Activated CD4-positive, alpha-beta T cell treated with anti-CD3 and anti-CD28 coated beads, Interleukin-2, amount 10 ng/mL, durations not matched to agents 24 days and 14 days (primary cell): ENCODE results near the gene ARHGEF39. TPM values are rescaled to one million over a fixed set of nuclear protein-coding genes. Genes with fewer than 3 reads are reported as not detected.

Source experiments
- DNase-seq: peaks from one replicate; pipeline ENCODE4 v3.0.0; 2022
- H3K27ac Mint-ChIP-seq: one replicate; pipeline ENCODE4 v1.8.0; 2022; ENCODE audit warnings: mild to moderate bottlenecking, mixed read lengths
- H3K27me3 Mint-ChIP-seq: one replicate; pipeline ENCODE4 v1.8.0; 2022; ENCODE audit warnings: mixed read lengths
- H3K36me3 Mint-ChIP-seq: one replicate; pipeline ENCODE4 v1.8.0; 2022; ENCODE audit warnings: low read depth, mild to moderate bottlenecking, mixed read lengths
- H3K4me1 Mint-ChIP-seq: one replicate; pipeline ENCODE4 v1.8.0; 2021; ENCODE audit warnings: mixed read lengths
- H3K4me3 Mint-ChIP-seq: one replicate; pipeline ENCODE4 v1.8.0; 2022; ENCODE audit warnings: mild to moderate bottlenecking, moderate library complexity, mixed read lengths
- H3K9me3 Mint-ChIP-seq: one replicate; pipeline ENCODE4 v1.8.0; 2021; ENCODE audit warnings: mixed read lengths
- intact Hi-C: fragments of 100-400 bp; cut with micrococcal nuclease; formaldehyde crosslinking; loops from one replicate; pipeline ENCODE4 v1.15.1; 2023
- total RNA-seq: library from RNA; stranded (reverse); gene quantifications from 2 replicates; pipeline ENCODE4 v1.2.3, GENCODE V29; 2022

The ARHGEF39 gene, protein sequence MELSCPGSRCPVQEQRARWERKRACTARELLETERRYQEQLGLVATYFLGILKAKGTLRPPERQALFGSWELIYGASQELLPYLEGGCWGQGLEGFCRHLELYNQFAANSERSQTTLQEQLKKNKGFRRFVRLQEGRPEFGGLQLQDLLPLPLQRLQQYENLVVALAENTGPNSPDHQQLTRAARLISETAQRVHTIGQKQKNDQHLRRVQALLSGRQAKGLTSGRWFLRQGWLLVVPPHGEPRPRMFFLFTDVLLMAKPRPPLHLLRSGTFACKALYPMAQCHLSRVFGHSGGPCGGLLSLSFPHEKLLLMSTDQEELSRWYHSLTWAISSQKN
- 9.9 and 10.8 TPM in 2 replicates for total RNA-seq

DNA sequence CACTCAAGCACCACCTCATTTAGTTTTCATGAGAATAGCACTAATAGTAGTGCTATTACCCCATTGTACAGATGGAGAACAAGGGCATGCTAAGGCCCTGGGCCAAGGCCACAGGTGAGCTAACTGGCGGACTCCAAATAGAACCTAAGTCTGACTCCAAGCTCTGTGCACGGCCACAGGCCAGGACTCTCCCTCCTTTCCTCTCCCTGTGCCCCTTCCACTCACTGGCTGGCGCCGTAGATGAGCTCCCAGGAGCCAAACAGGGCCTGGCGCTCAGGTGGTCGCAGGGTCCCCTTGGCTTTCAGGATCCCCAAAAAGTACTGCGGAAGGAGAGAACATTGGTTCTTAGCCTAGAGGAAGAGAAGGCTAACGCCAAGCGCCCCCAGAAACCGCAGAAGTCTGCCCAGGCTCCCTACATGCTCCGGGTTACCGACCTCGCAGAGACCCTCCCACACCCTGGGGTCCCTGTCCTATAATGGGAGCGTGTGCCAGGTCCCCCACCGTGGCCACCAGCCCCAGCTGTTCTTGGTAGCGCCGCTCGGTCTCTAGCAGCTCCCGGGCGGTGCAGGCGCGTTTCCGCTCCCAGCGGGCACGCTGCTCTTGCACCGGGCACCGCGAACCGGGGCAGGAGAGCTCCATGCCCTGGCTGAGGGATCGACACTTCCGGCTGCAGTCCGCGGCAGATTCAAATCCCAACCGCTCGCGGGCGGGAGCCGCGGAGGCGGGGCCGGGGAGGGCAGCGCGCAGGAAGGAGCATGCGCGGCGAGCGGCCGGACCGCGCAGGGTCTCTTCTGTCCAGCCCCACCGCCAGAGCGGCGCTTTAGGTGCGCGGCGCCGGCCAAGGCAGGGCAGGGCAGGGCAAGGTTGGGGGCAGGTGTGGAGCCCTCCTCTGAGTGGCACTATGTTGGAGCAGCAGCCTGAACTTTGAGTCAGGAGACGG, at the start of gene ARHGEF39:
TSS of gene ARHGEF39 (minus strand) at position 665 of the 940 bp plus-strand sequence. CDS start at position 639, 26 bp downstream.
- peaks cover 55% of the 10 kb centered on the region for H3K4me1 Mint-ChIP-seq
- peaks cover 13% of the 10 kb centered on the region for H3K9me3 Mint-ChIP-seq
- H3K4me3 Mint-ChIP-seq, result peak within 1 kb of the TSS; percentile 94
- no peaks in the 10 kb centered on the region for H3K27me3 Mint-ChIP-seq
- H3K27ac Mint-ChIP-seq, result peak within 1 kb of the TSS; percentile 85
- intact Hi-C loops, result no loop called here
- DNase-seq, result peak; percentile 95
- H3K36me3 Mint-ChIP-seq, result peaks cover 24% of the 10 kb centered on the region

DNA sequence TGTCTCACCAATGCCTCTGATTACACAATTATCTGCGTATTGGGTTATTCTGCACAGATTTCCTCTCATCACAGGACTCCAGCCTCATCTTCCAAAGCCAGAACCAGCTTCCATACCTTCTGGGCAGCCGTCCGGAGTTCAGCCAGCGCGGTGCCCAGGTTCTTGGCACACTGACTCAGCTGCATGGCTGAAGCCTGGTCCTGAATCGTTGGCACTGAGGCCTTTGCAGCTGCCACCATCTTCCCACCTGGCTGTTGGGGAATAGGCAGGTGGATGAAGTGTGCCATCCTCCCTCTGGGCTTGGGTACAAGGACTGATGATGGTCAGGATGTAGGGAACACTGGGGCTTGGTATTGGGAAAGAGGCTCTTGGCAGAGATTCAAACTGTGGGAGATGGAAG, 49.1 kb upstream of the ARHGEF39 start:
- Mint-ChIP-seq H3K4me1 (peaks cover 4% of the 10 kb centered on the region), H3K9me3 (no peaks in the 10 kb centered on the region), H3K27me3 (no peaks in the 10 kb centered on the region), H3K27ac (no peak overlapping the region), H3K36me3 (peaks cover 80% of the 10 kb centered on the region), H3K4me3 (no peak overlapping the region)
- no peak for DNase-seq
- intact Hi-C loops, result no loop called here

DNA sequence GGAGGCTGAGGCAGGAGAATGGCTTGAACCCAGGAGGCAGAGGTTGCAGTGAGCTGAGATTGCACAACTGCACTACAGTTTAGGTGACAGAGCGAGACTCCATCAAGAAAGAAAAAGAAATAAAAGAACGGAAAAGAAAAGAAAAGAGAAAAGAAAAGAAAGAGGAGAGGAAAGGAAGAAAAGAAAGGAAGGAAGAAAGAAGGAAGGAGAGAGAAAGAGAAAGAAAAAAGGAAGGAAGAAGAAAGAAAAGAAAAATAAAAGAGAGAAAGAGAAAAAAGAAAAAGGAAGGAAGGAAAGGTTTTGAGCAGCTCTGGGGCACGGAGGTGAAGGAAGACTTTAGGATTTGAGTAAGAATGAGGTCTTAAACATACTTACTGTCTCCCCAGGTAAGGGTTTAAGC, 48.6 kb upstream of the ARHGEF39 start:
- DNase-seq, result no peak
- peaks cover 4% of the 10 kb centered on the region for H3K4me1 Mint-ChIP-seq
- no peaks in the 10 kb centered on the region for H3K27me3 Mint-ChIP-seq
- intact Hi-C loops, result no loop called here
- H3K36me3 Mint-ChIP-seq, result peaks cover 83% of the 10 kb centered on the region
- H3K27ac Mint-ChIP-seq, result no peak overlapping the region
- no peak overlapping the region for H3K4me3 Mint-ChIP-seq
- no peaks in the 10 kb centered on the region for H3K9me3 Mint-ChIP-seq

DNA sequence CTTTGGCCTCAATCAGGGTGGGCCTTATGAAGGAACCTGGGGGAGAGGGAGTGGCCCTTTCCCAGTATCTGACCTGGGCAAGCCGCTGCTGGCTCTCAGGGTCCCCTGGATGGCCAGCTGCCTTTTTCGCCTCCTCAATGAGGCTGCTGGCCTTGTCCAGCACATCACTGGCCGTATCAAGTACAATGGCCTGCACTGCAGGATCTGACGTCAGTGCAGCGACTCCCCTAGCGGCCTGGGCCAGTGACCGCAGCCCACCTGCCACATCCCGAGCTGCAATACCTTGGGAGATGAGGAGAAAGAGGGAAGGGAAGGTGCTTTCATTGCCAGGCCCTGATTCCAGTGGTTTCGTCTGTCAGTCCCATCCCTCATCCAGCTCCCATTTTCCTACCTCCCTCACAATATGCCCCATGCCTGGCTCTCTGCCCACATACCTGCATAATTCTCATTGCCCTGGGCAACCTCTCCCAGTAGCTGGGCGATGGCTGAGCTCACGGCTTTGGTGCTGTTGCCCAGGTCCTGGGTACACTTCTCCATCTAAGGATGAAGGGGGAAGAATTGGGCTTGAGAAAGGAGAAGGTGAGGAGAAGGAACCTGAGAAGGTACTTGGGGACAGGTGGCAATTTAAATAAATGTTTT, 47.9 kb upstream of the ARHGEF39 start:
- Mint-ChIP-seq H3K36me3 (peaks cover 83% of the 10 kb centered on the region), H3K27ac (no peak overlapping the region), H3K27me3 (no peaks in the 10 kb centered on the region), H3K4me1 (peaks cover 4% of the 10 kb centered on the region), H3K9me3 (no peaks in the 10 kb centered on the region), H3K4me3 (no peak overlapping the region)
- intact Hi-C loops, result no loop called here
- DNase-seq, result no peak

DNA sequence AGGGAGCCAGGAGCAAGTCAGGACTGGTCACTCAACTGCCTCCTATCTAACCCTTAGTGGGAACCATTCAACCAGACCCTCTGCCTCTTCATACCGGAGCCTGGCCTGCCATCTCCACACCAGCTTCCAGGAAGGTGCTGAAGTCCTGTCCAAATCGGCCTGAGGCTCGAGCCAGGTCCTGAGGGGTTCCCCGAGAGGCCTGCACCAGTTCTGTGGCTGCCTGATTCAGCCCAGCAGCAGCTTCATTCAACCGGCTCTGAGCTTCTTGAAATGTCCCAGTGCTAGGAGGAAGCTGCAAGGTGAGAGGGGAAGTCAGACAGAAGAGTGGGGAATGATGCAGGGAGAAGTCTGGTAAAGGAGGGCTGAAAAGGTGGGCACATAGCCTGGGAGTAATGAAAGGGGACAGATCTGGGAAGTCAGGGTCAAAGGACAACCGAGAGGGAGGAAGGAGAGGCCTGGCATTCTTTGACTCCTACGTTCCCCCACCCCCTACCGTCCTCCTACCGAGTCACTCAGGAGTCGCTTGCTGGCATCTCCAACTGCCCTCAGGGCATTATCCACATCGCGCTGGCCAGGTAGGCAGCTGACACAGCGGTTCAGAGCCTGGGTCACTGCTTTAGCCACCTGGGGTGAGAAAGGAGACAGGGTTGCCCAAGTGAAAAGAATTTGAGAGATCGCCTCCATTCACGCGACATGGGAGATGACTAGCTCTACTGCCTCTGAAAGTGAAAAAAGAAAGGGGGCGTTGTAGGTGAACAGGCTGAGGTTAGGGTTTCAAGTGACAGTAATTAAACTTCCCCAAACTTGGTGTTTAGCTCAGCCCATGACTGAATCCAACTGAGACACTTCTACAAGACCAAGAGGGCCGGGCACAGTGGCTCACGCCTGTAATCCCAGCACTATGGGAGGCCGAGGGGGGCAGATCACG, 46.8 kb upstream of the ARHGEF39 start:
- H3K36me3 Mint-ChIP-seq, result peaks cover 86% of the 10 kb centered on the region
- H3K4me1 Mint-ChIP-seq, result peaks cover 4% of the 10 kb centered on the region
- no peak for DNase-seq
- H3K27ac Mint-ChIP-seq, result peak overlapping the region; percentile 23
- no peaks in the 10 kb centered on the region for H3K27me3 Mint-ChIP-seq
- intact Hi-C loops, result no loop called here
- no peak overlapping the region for H3K4me3 Mint-ChIP-seq
- H3K9me3 Mint-ChIP-seq, result no peaks in the 10 kb centered on the region

DNA sequence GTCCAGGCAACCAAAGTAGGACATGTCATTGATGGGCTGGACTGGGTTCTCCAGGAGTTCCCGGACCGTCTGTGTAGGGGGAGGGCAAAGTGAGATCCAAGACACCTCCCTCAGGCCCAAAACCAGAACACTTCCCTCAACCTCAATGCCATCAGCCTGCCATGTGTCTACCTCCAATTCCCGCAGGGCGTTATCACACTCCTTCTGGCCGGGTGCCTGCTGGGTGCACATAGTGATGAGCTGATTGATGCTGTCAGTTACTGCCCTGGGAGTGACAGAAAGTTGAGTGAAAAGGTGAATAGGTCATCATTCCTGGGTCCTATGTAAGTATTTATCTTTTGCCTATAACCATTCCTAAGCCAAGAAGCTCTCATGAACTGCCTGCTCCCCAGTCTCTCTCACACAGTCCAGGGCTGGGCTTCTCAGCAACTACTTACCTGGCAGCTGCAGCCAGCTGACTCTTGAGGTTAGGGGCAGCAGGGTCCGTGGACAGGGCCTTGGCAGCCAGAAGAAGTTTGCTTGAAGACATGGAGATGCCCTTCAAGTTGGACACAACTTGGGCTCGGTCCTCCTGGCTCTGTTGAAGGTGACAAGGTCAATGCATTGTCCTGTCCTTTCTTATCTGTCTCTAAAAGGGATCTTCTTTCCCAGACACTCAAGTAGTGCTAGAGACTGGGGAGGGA, 46.0 kb upstream of the ARHGEF39 start:
- Mint-ChIP-seq H3K9me3 (no peaks in the 10 kb centered on the region), H3K27ac (no peak overlapping the region), H3K36me3 (peaks cover 87% of the 10 kb centered on the region)

DNA sequence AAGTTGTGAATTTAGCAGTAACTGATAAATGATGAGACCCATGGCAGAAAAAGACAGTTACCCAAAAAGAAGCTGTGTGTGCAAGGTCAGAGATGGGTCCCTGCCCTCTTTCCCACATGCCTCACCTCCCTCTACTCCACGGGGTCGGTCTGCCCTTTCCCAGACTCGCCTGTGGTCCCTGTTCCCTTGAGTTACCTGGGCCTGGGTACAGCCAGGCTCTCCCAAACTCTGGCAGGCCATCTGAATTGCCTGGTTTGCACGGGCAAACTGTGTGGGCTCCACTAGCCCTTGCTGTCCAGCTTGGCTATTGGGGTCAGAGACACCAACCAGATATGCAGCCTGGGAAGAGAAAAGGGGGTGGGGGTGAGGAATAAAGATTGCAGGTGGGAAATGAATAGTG, 43.2 kb upstream of the ARHGEF39 start:
- H3K27me3 Mint-ChIP-seq, result no peaks in the 10 kb centered on the region
- H3K9me3 Mint-ChIP-seq, result no peaks in the 10 kb centered on the region
- intact Hi-C loops, result no loop called here
- H3K4me1 Mint-ChIP-seq, result peaks cover 4% of the 10 kb centered on the region
- no peak for DNase-seq
- no peak overlapping the region for H3K4me3 Mint-ChIP-seq
- peaks cover 82% of the 10 kb centered on the region for H3K36me3 Mint-ChIP-seq
- no peak overlapping the region for H3K27ac Mint-ChIP-seq

More for the DNA sequence above, 46.0 kb upstream of the ARHGEF39 start:
- peaks cover 4% of the 10 kb centered on the region for H3K4me1 Mint-ChIP-seq
- intact Hi-C loops, result no loop called here
- no peak overlapping the region for H3K4me3 Mint-ChIP-seq
- DNase-seq, result no peak
- no peaks in the 10 kb centered on the region for H3K27me3 Mint-ChIP-seq

DNA sequence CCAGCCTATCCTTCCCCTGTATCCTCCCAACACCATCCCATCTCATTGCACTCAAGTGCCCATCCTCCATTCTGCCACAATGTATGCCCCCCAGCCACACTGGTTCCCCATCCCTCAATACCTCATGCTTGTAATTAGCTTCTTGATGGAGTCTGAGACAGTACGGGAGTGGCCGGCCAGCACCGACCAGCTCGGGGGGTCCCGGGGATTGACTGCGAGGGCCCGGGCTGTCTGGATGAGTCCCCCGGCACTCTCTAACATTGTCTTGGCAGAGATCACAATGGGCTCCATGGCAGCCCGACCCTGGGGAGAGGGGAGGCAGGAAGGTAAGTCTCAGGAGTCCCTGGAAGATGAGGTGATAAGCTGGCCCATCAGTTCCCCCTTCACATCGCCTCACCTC, 42.0 kb upstream of the ARHGEF39 start:
- H3K27me3 Mint-ChIP-seq, result no peaks in the 10 kb centered on the region
- H3K4me1 Mint-ChIP-seq, result peaks cover 1% of the 10 kb centered on the region
- H3K4me3 Mint-ChIP-seq, result no peak overlapping the region
- DNase-seq, result no peak
- peaks cover 79% of the 10 kb centered on the region for H3K36me3 Mint-ChIP-seq
- no peaks in the 10 kb centered on the region for H3K9me3 Mint-ChIP-seq
- no peak overlapping the region for H3K27ac Mint-ChIP-seq
- intact Hi-C loops, result no loop called here

DNA sequence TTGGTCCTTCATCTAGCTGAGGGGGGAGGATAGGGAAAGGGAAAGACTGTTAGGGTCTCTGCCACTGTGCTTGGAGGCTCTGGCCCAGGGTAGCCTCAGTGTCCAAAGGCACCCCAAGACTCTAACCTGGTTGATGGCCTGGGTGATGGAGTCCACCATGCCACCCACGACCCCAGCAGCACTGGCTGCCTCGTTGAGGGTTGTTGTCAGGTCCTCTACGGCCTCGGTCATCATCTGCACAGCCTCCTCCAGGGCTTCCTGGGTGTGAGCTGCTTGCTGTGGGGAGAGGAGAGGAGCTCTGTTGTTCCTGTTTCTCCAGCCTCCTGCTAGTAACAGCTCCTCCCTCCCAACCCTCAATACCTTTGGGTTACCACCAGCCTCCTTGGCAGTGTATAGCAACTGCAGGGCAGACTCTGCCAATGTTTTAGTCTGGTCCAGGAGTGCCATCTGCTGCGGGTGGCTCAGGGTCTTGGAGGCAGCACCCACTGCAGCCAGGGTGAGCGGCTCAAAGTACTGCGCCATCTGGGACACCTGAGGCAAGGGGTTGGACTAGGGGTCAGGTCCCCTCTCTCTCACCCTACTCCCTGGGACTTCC, 40.9 kb upstream of the ARHGEF39 start:
- Mint-ChIP-seq H3K36me3 (peaks cover 69% of the 10 kb centered on the region), H3K4me3 (no peak overlapping the region), H3K27me3 (no peaks in the 10 kb centered on the region), H3K27ac (no peak overlapping the region), H3K4me1 (no peaks in the 10 kb centered on the region), H3K9me3 (no peaks in the 10 kb centered on the region)
- intact Hi-C loops, result no loop called here
- DNase-seq, result no peak

DNA sequence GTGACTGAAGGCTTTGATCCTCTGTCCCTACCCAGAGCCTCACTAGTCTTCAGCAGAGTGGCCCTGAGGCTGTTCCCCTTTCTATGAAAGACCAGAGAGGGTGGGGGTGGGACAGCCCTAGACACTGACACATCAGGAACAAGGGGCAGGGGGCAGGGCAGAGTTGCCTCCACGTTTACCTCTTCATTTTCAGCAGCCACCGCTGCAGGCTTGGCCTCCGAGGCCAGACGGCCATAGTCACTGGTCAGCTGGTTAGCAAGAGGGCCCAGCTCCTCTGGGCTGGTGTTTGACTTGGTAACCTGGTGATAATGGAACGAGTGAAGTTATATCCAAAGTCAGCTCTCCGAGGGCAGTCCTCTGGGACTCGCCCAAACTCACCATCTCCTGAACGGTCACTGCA, 40.4 kb upstream of the ARHGEF39 start:
- no peaks in the 10 kb centered on the region for H3K4me1 Mint-ChIP-seq
- no peak for DNase-seq
- H3K36me3 Mint-ChIP-seq, result peaks cover 64% of the 10 kb centered on the region
- H3K27ac Mint-ChIP-seq, result no peak overlapping the region
- no peak overlapping the region for H3K4me3 Mint-ChIP-seq
- H3K9me3 Mint-ChIP-seq, result no peaks in the 10 kb centered on the region
- intact Hi-C loops, result no loop called here
- no peaks in the 10 kb centered on the region for H3K27me3 Mint-ChIP-seq

DNA sequence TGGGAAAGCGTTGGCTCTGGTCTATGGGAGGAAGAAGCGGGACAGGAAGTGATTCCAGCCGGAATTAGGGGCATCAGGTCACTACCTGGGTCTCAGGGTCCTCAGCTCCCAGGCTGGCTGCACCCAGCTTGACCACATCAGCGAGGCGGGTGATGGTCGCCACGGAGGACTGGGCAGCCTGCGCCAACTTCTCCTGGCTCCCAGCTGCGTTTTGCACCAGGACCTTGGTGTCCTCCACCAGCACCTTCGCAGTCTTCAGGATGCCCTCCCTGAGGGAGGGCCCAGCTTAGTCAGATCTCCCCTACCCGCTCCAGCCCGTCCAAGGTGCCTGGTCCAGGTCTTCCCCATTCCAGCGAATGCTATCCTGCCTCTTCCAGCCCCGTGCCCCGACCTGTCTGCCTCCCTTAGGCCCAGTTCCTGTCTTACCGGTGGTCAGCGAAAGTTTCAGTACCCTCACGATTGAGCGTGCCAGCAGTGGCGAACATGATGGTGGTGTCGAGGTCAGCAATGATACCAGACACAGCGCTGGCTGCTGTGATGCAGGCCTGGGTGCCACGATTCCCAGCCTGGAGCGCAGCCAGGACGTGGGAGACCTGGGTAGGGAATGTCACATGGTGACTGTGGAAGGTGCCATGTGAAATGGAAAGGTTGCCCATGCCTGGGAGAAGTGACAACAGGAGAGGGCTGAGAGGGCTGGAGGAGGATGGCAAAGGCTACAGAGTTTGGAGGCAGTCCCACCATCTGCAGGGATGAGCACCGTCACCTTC, 39.1 kb upstream of the ARHGEF39 start:
- no peaks in the 10 kb centered on the region for H3K9me3 Mint-ChIP-seq
- DNase-seq, result no peak
- peaks cover 58% of the 10 kb centered on the region for H3K36me3 Mint-ChIP-seq
- no peaks in the 10 kb centered on the region for H3K27me3 Mint-ChIP-seq
- no peak overlapping the region for H3K4me3 Mint-ChIP-seq
- no peak overlapping the region for H3K27ac Mint-ChIP-seq
- intact Hi-C loops, result no loop called here
- no peaks in the 10 kb centered on the region for H3K4me1 Mint-ChIP-seq

DNA sequence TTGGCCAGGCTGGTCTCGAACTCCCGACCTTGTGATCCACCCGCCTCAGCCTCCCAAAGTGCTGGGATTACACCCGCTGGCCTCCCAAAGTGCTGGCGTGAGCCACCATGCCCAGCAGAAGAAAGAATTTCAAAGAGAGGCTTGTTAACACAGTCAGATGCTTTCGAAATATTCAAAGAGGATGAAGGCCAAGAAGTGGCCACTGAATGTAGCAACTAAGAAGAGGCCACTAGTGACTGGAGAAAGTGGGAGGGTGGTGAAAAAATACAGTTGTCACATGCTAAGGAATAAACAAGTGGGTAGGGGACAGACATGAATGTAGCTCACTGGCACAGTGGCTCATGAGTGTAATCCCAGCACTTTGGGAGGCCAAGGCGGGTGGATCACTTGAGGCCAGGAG, 37.7 kb upstream of the ARHGEF39 start:
- no peak overlapping the region for H3K4me3 Mint-ChIP-seq
- no peaks in the 10 kb centered on the region for H3K4me1 Mint-ChIP-seq
- no peaks in the 10 kb centered on the region for H3K27me3 Mint-ChIP-seq
- no peak for DNase-seq
- peaks cover 53% of the 10 kb centered on the region for H3K36me3 Mint-ChIP-seq
- intact Hi-C loops, result no loop called here
- H3K27ac Mint-ChIP-seq, result no peak overlapping the region
- H3K9me3 Mint-ChIP-seq, result no peaks in the 10 kb centered on the region
